GM21423 (cell line): ENCODE results near the gene MUC6.

Experiments used
- ATAC-seq: cut with Tn5 transposase; IDR thresholded peaks from one replicate; pipeline ENCODE4 v1.9.1; 2021; ENCODE audit warnings: mild to moderate bottlenecking, moderate library complexity; ENCODE audit not compliant: unreplicated experiment

MUC6 gene

DNA sequence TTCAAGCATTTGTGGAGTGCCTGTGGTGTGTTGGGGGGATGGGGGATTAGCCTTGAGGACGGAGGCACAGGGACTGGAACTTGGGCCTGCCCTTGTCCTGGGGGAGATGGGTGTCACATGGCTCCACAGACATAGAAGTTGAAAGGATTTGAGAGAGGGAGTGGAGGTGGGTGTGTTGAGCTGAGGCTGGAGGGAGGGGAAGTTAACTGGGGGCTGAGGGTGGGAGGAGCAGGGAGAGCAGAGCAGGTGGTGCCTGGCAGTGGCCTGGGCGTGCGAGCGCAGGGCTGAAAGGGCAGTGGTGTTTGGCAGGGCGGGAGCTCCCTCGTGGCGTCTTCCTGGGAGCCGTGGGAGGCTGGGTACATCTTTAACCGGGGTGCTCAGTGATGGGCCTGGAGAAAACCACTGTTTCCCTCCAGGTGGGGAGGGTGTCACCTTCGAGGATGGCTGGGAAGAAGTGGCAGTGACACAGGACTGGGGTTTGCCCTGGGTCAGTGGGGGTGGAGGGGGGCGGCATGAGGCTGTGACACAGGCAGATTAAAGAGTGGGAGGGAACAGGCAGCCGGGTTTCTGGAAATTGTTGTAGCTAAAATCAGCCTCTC, 65.3 kb downstream of the MUC6 start:
- ATAC-seq, result no peak

DNA sequence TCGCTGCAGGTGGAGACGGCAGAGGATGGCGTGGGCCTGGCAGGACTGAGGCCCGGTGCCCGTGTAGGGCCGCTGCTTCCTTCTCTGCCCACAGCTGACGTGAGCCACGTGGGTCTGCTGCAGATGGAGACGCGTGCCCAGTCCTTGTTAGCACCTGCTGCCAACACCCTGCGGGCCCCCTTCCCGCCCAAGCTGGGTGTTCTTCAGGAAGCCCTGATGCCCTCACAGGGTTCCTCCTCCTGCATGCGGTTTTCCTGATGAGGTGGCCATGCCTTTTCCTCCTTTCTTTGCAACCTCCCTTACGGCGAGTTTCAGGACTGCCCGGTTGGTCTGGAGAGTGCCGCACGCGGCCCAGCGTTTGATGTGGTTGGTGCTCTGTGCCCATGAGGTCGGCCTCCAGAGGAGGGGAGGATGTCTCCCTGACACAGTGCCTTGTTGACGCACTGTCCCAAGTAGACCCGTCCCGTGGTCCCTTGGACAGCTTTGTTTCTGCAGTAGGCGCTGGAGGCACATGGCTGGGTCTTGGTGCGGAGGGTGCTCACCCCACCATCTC, 66.1 kb downstream of the MUC6 start:
- no peak for ATAC-seq

DNA sequence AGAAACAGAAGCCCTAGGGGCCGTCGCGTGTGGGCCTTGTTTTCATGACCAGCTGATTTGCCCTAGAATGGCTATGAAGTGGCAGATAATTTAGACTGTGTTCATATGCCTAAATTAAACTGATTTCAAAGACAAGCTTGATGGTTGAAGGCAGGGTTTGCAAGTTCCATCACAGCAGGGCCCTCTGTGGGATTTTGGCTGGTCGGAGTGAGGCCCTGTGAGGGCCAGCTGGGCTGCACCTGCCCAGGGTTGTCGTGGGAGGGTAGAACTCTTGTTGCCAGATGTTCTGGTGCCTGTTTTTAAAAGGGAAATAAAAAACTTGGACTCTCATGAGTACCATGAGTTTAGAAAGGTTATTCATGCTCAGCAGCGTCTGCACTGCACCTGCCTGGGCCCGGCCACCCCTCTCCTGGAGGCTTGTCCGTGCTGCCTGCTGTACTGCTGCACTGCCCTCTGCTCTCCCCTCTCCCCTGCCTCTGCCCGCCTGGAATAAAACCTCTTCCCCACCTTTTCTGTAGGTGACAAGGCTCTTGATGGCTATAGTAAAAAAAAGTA, 66.8 kb downstream of the MUC6 start:
- ATAC-seq, result no peak

DNA sequence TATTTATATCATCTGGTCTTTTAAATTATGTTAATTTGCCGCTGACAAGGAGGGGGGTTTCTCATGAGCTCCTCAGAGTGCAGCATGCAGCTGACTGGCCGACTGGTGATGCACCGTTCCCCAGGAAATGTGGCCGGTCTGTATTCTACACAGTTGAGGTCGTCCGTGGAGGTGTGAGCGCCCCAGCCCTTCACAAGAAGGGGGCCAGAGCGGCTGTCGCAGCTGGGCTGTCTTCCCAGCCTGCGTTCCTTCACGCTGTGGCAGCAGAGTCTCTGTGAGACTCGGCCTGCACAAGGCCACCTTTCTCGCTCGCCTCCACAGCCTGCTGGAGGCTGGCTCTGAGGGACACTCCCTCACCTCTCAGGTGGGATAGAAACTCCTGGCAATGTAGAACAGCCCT, 67.7 kb downstream of the MUC6 start:
- no peak for ATAC-seq

DNA sequence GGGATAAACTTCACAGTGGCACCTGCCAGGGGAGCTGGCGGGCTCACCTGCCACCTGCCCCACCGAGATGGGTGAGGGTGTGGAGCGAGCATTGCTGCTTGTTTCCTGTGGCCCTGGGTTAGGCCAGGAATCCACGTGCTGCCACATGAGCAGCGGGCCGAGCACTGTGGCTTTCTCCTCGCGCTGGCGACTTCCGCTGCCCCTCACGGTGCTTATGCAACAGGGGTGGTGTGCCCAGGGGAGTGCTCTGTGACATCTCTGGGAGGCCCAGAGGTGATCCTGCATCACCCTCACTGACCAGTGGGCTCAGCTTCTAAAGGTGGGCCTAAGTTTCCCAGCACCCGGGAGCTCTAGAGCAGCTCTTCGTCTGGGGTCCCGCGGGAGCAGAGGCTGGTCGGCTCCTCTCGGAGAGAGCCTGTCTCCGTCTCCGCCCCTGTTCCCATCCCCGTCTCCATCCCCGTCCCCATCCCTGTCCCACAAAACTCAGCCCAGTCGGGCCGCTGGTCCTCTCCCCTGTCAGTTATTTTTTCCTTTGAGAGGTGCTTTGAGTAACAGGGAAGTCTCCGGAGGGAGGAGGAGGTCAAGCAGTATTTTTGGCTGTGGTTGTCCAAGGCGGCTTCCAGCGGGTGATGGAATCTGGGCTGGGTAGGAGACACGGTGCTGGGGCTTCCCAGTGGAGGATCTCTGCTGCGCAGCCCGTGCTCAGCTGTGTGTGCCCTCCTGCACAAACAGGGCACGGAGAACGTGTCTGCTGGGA, 68.3 kb downstream of the MUC6 start:
- ATAC-seq, result no peak

DNA sequence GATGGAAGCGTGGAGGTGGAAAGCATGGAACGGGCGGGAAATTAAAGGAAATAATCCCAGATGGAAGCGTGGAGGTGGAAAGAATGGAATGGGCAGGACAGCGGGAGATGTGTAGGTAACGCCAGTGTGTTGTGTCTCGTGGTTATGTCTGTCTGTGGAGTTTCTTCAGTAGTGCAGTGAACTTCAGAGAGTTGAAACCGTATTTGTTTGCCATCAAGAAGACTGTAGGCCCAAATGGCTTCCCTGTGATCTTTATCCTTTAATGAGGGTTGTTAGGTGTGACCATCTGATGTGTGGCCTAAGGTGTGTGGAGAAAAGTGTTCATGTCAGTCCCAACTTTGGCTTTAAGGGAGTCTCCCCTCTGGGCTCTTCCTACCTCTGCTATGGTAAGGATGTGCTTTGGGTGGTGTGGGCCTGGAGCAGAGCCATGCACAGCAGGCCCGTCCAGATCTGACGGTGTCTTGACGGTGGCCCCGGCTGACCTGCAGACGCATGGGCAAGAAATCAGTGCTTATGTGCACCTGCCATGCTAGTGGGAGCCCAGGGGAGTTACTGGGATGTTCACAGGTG, 71.2 kb downstream of the MUC6 start:
- ATAC-seq, result no peak

DNA sequence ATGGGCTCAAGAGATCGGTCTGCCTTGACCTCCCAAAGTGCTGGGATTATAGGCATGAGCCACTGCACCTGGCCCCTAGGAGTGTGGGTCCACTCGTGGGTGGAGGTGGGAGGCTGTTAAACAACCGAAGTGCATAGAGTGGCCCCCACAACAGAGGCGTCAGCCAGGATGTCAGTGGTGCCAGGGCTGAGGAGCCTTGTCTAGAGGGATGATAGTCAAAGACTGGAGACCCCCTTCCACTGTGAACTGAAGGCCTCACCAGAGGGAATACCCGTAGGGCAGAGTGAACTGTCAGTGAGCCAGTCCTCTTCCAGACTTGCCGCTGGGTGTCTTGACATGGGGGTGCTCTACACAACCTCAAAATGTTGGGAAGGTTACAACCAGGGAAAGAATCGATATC, 72.7 kb downstream of the MUC6 start:
- ATAC-seq, result no peak
